ENCODE results near the gene OR6B1. TPM values are rescaled to one million over a fixed set of nuclear protein-coding genes. Genes with fewer than 3 reads are reported as not detected.

Gene OR6B1
- total RNA-seq, 2 experiments from 2014 or later, result not detected

GRCh38 chr7:143974459-143974858 is 25.7 kb upstream of the OR6B1 start:
- Mint-ChIP-seq H3K27me3 (peaks cover 18% of the 10 kb centered on the region), H3K27ac (no peak overlapping the region), H3K4me1 (ENCODE audit: low read depth) (no peaks in the 10 kb centered on the region), H3K9me3 (no peaks in the 10 kb centered on the region), H3K36me3 (ENCODE audit: low read depth) (no peaks in the 10 kb centered on the region), H3K4me3 (no peak overlapping the region)
- ATAC-seq (ENCODE audit: poor library complexity) (no peak), DNase-seq (no peak)
- POLR2A ChIA-PET, result no interaction called here
- no peak overlapping the region for H3K27ac ChIP-seq (ENCODE audit: low read depth in 1 of 2, low read length in 2 of 2)
- no peaks in the 10 kb centered on the region for H3K4me1 ChIP-seq (ENCODE audit: insufficient read depth, low read length)
- H3K36me3 ChIP-seq (ENCODE audit: insufficient read depth, low read length), result no peaks in the 10 kb centered on the region
- no peak overlapping the region for H3K4me3 ChIP-seq (ENCODE audit: low read length)
- H3K9me3 ChIP-seq (ENCODE audit: control insufficient read depth in 1 of 2, insufficient read depth in 1 of 2, low read length in 2 of 2), result peaks cover 3 to 6% of the 10 kb centered on the region in 2 experiments
- no peak for TF ChIP-seq CTCF (IDR thresholded peaks at IDR 0.05)
- CTCF ChIA-PET, result no interaction called here
- intact Hi-C loops (cut with DNase I, micrococcal nuclease), result no loop called here
- H3K27me3 ChIP-seq (ENCODE audit: control insufficient read depth in 1 of 2, insufficient read depth in 2 of 2, low read length in 2 of 2), result peaks cover 0 to 3% of the 10 kb centered on the region in 2 experiments

- H3K36me3 ChIP-seq (ENCODE audit: insufficient read depth, low read length), result no peaks in the 10 kb centered on the region
- no peaks in the 10 kb centered on the region for H3K4me1 ChIP-seq (ENCODE audit: insufficient read depth, low read length)
- intact Hi-C loops (cut with DNase I, micrococcal nuclease), result no loop called here
- no peak for TF ChIP-seq CTCF (IDR thresholded peaks at IDR 0.05)
- H3K4me1 Mint-ChIP-seq (ENCODE audit: low read depth), result no peaks in the 10 kb centered on the region
- H3K9me3 Mint-ChIP-seq, result no peaks in the 10 kb centered on the region
- H3K4me3 Mint-ChIP-seq, result no peak overlapping the region
- H3K27me3 Mint-ChIP-seq, result peaks cover 18% of the 10 kb centered on the region
- ChIA-PET CTCF (no interaction called here), POLR2A (no interaction called here)
- H3K9me3 ChIP-seq (ENCODE audit: control insufficient read depth in 1 of 2, insufficient read depth in 1 of 2, low read length in 2 of 2), result peaks cover 3 to 6% of the 10 kb centered on the region in 2 experiments
- no peak for DNase-seq
- H3K36me3 Mint-ChIP-seq (ENCODE audit: low read depth), result no peaks in the 10 kb centered on the region
- no peak overlapping the region for H3K4me3 ChIP-seq (ENCODE audit: low read length)
- no peak for ATAC-seq (ENCODE audit: poor library complexity)
- H3K27ac Mint-ChIP-seq, result no peak overlapping the region
- peaks cover 0 to 3% of the 10 kb centered on the region in 2 experiments for H3K27me3 ChIP-seq (ENCODE audit: control insufficient read depth in 1 of 2, insufficient read depth in 2 of 2, low read length in 2 of 2)
- H3K27ac ChIP-seq (ENCODE audit: low read depth in 1 of 2, low read length in 2 of 2), result no peak overlapping the region
Observed at GRCh38 chr7:143975617-143976016, 24.5 kb upstream of the OR6B1 start.

- Mint-ChIP-seq H3K9me3 (no peaks in the 10 kb centered on the region), H3K4me1 (ENCODE audit: low read depth) (no peaks in the 10 kb centered on the region), H3K36me3 (ENCODE audit: low read depth) (no peaks in the 10 kb centered on the region), H3K27ac (no peak overlapping the region), H3K4me3 (no peak overlapping the region), H3K27me3 (peaks cover 19% of the 10 kb centered on the region)
- no peak for DNase-seq
- H3K4me3 ChIP-seq (ENCODE audit: low read length), result no peak overlapping the region
- ChIA-PET CTCF (no interaction called here), POLR2A (no interaction called here)
- intact Hi-C loops (cut with DNase I, micrococcal nuclease), result no loop called here
- H3K36me3 ChIP-seq (ENCODE audit: insufficient read depth, low read length), result no peaks in the 10 kb centered on the region
- no peak for TF ChIP-seq CTCF (IDR thresholded peaks at IDR 0.05)
- H3K27ac ChIP-seq (ENCODE audit: low read depth in 1 of 2, low read length in 2 of 2), result no peak overlapping the region
- ATAC-seq (ENCODE audit: poor library complexity), result no peak
- H3K4me1 ChIP-seq (ENCODE audit: insufficient read depth, low read length), result no peaks in the 10 kb centered on the region
- H3K9me3 ChIP-seq (ENCODE audit: control insufficient read depth in 1 of 2, insufficient read depth in 1 of 2, low read length in 2 of 2), result peaks cover 0 to 6% of the 10 kb centered on the region in 2 experiments
- H3K27me3 ChIP-seq (ENCODE audit: control insufficient read depth in 1 of 2, insufficient read depth in 2 of 2, low read length in 2 of 2), result peaks cover 0 to 3% of the 10 kb centered on the region in 2 experiments
Observed at GRCh38 chr7:143978585-143978984, 21.5 kb upstream of the OR6B1 start.

Data from CD4-positive, alpha-beta T cell (primary cell).